ENCODE results near the gene BYSL. TPM values are rescaled to one million over a fixed set of nuclear protein-coding genes. Genes with fewer than 3 reads are reported as not detected.

Gene BYSL
- total and polyA plus RNA-seq, 4 experiments from 2014 or later: 3.1 to 9.2 (median 6.1) TPM

GRCh38 chr6:41914869-41915530, 6.3 kb upstream of the BYSL start:
- intact Hi-C loops (cut with micrococcal nuclease): no loop called here
- no peak for DNase-seq
- Mint-ChIP-seq H3K36me3 (peaks cover 30 to 31% of the 10 kb centered on the region in 2 donors), H3K27me3 (no peaks in the 10 kb centered on the region), H3K4me1 (peaks cover 2 to 15% (median 8%) of the 10 kb centered on the region in 4 donors), H3K4me3 (no peak overlapping the region), H3K9me3 (no peaks in the 10 kb centered on the region), H3K27ac (no peak overlapping the region)
- no peaks in the 10 kb centered on the region for H3K9me3 ChIP-seq (ENCODE audit: control insufficient read depth in 1 of 2, low read length in 2 of 2)
- no peak overlapping the region for H3K4me3 ChIP-seq (ENCODE audit: low read length in 2 of 2)
- peaks cover 14% of the 10 kb centered on the region for H3K36me3 ChIP-seq (ENCODE audit: insufficient read depth, low read length)
- no peaks in the 10 kb centered on the region for H3K27me3 ChIP-seq (ENCODE audit: insufficient read depth, low read length)
- CTCF ChIA-PET (ENCODE audit: partially characterized antibody): interaction anchor here (1.3 to 2.1 kb wide), 3 partner anchors 10 to 302 kb away, joined by 3 to 5 read pairs (median 4); partner anchors contain the start of gene MRPS10
- peaks cover 11% of the 10 kb centered on the region for H3K4me1 ChIP-seq (ENCODE audit: insufficient read depth, low read length)
- POLR2A ChIA-PET (ENCODE audit: partially characterized antibody): interaction anchor here (0.7 to 1.0 kb wide), 2 partner anchors 130 to 953 kb away, joined by 3 read pairs; no protein-coding TSS in a partner anchor
- no peak overlapping the region for H3K27ac ChIP-seq (ENCODE audit: low read depth, low read length)

- H3K4me3 Mint-ChIP-seq: no peak overlapping the region
- ChIA-PET CTCF (ENCODE audit: partially characterized antibody) (interaction anchor here (1.2 kb wide), 1 partner anchor 20 kb away, joined by 3 read pairs; no protein-coding TSS in a partner anchor), POLR2A (ENCODE audit: partially characterized antibody) (no interaction called here)
- Histone ChIP-seq H3K4me1 (ENCODE audit: insufficient read depth, low read length) (peaks cover 26% of the 10 kb centered on the region), H3K4me3 (ENCODE audit: low read length in 2 of 2) (no peak overlapping the region), H3K9me3 (ENCODE audit: control insufficient read depth in 1 of 2, low read length in 2 of 2) (no peaks in the 10 kb centered on the region), H3K27ac (ENCODE audit: low read depth, low read length) (no peak overlapping the region), H3K27me3 (ENCODE audit: insufficient read depth, low read length) (no peaks in the 10 kb centered on the region), H3K36me3 (ENCODE audit: insufficient read depth, low read length) (peaks cover 13% of the 10 kb centered on the region)
- H3K27ac Mint-ChIP-seq: peak overlapping the region in 2 of 7 donors; percentile 27 to 76
- peaks cover 17 to 39% (median 26%) of the 10 kb centered on the region in 4 donors for H3K4me1 Mint-ChIP-seq
- intact Hi-C loops (cut with micrococcal nuclease): no loop called here
- peaks cover 0 to 13% (median 0%) of the 10 kb centered on the region in 8 donors for H3K9me3 Mint-ChIP-seq
- H3K36me3 Mint-ChIP-seq: peaks cover 25 to 36% of the 10 kb centered on the region in 2 donors
- no peak for DNase-seq
- H3K27me3 Mint-ChIP-seq: peaks cover 0 to 2% of the 10 kb centered on the region in 2 donors
These were observed 3.8 kb upstream of the BYSL start for GRCh38 chr6:41917528-41917927.

- Histone ChIP-seq H3K4me1 (ENCODE audit: insufficient read depth, low read length) (peaks cover 47% of the 10 kb centered on the region), H3K4me3 (ENCODE audit: low read length in 2 of 2) (peak overlapping the region; percentile 75 to 99), H3K9me3 (ENCODE audit: control insufficient read depth in 1 of 2, low read length in 2 of 2) (no peaks in the 10 kb centered on the region), H3K27ac (ENCODE audit: low read depth, low read length) (peak overlapping the region; percentile 91), H3K27me3 (ENCODE audit: insufficient read depth, low read length) (no peaks in the 10 kb centered on the region), H3K36me3 (ENCODE audit: insufficient read depth, low read length) (peaks cover 3% of the 10 kb centered on the region)
- Mint-ChIP-seq H3K9me3 (peaks cover 0 to 18% (median 0%) of the 10 kb centered on the region in 8 donors), H3K36me3 (peaks cover 5 to 29% of the 10 kb centered on the region in 2 donors), H3K4me1 (peaks cover 34 to 58% (median 47%) of the 10 kb centered on the region in 4 donors), H3K4me3 (peak overlapping the region; percentile 99 to 100 (median 100)), H3K27me3 (peaks cover 0 to 2% of the 10 kb centered on the region in 2 donors), H3K27ac (peak overlapping the region; percentile 98 to 100 (median 100))
- CTCF ChIA-PET (ENCODE audit: partially characterized antibody): interaction anchor here (0.8 to 6.7 kb wide), 26 partner anchors 9 to 293 kb away, joined by 3 to 133 read pairs (median 4); partner anchors contain the start of genes CCND3, PRICKLE4, TAF8 and TOMM6
- POLR2A ChIA-PET (ENCODE audit: partially characterized antibody): interaction anchor here (0.9 to 6.5 kb wide), 17 partner anchors 8 to 1008 kb away, joined by 3 to 95 read pairs (median 5); partner anchors contain the start of genes CCND3, CNPY3, TAF8 and TOMM6
- intact Hi-C loops (cut with micrococcal nuclease): loop anchor here (1.0 to 2.0 kb wide), 6 partner anchors 15 to 296 kb away; partner anchors contain the start of genes MRPS10, TOMM6 and USP49
- DNase-seq: no peak
These were observed 356 bp downstream of the BYSL start for GRCh38 chr6:41921712-41921998.

- peaks cover 4 to 29% of the 10 kb centered on the region in 2 donors for H3K36me3 Mint-ChIP-seq
- peak overlapping the region; percentile 99 to 100 (median 100) for H3K4me3 Mint-ChIP-seq
- intact Hi-C loops (cut with micrococcal nuclease): no loop called here
- H3K9me3 Mint-ChIP-seq: peaks cover 0 to 18% (median 0%) of the 10 kb centered on the region in 8 donors
- DNase-seq: no peak
- H3K27ac Mint-ChIP-seq: peak overlapping the region; percentile 98 to 100 (median 100)
- Histone ChIP-seq H3K4me1 (ENCODE audit: insufficient read depth, low read length) (peaks cover 47% of the 10 kb centered on the region), H3K36me3 (ENCODE audit: insufficient read depth, low read length) (peaks cover 5% of the 10 kb centered on the region), H3K27ac (ENCODE audit: low read depth, low read length) (peak overlapping the region; percentile 91), H3K4me3 (ENCODE audit: low read length in 2 of 2) (peak overlapping the region; percentile 75 to 99), H3K9me3 (ENCODE audit: control insufficient read depth in 1 of 2, low read length in 2 of 2) (no peaks in the 10 kb centered on the region), H3K27me3 (ENCODE audit: insufficient read depth, low read length) (no peaks in the 10 kb centered on the region)
- CTCF ChIA-PET (ENCODE audit: partially characterized antibody): interaction anchor here (1.3 to 6.7 kb wide), 7 partner anchors 9 to 292 kb away, joined by 3 to 133 read pairs (median 43); partner anchors contain the start of genes CCND3, TAF8 and TOMM6
- peaks cover 0 to 2% of the 10 kb centered on the region in 2 donors for H3K27me3 Mint-ChIP-seq
- H3K4me1 Mint-ChIP-seq: peaks cover 36 to 58% (median 47%) of the 10 kb centered on the region in 4 donors
- POLR2A ChIA-PET (ENCODE audit: partially characterized antibody): interaction anchor here (0.8 to 6.5 kb wide), 10 partner anchors 9 to 293 kb away, joined by 3 to 95 read pairs (median 6); partner anchors contain the start of genes CCND3, TAF8 and TOMM6
These were observed 855 bp downstream of the BYSL start for GRCh38 chr6:41922154-41922553.

- Mint-ChIP-seq H3K9me3 (peaks cover 0 to 4% (median 0%) of the 10 kb centered on the region in 8 donors), H3K27ac (peak overlapping the region in 3 of 7 donors; percentile 28 to 86 (median 64)), H3K27me3 (no peaks in the 10 kb centered on the region), H3K4me1 (peaks cover 28 to 44% (median 34%) of the 10 kb centered on the region in 4 donors), H3K4me3 (no peak overlapping the region), H3K36me3 (peaks cover 28 to 55% of the 10 kb centered on the region in 2 donors)
- H3K9me3 ChIP-seq (ENCODE audit: control insufficient read depth in 1 of 2, low read length in 2 of 2): no peaks in the 10 kb centered on the region
- POLR2A ChIA-PET (ENCODE audit: partially characterized antibody): interaction anchor here (0.8 to 5.1 kb wide), 3 partner anchors 9 to 140 kb away, joined by 3 to 36 read pairs (median 4); partner anchors contain the start of gene TOMM6
- H3K27ac ChIP-seq (ENCODE audit: low read depth, low read length): no peak overlapping the region
- peaks cover 39% of the 10 kb centered on the region for H3K36me3 ChIP-seq (ENCODE audit: insufficient read depth, low read length)
- H3K4me1 ChIP-seq (ENCODE audit: insufficient read depth, low read length): peaks cover 24% of the 10 kb centered on the region
- no peaks in the 10 kb centered on the region for H3K27me3 ChIP-seq (ENCODE audit: insufficient read depth, low read length)
- intact Hi-C loops (cut with micrococcal nuclease): no loop called here
- CTCF ChIA-PET (ENCODE audit: partially characterized antibody): interaction anchor here (1.3 to 1.9 kb wide), 3 partner anchors 9 to 11 kb away, joined by 3 to 8 read pairs (median 4); no protein-coding TSS in a partner anchor
- no peak overlapping the region for H3K4me3 ChIP-seq (ENCODE audit: low read length in 2 of 2)
- no peak for DNase-seq
These were observed 6.0 kb downstream of the BYSL start for GRCh38 chr6:41927253-41927652.

GRCh38 chr6:41929924-41930323, 8.6 kb downstream of the BYSL start:
- Histone ChIP-seq H3K4me1 (ENCODE audit: insufficient read depth, low read length) (peaks cover 16% of the 10 kb centered on the region), H3K27me3 (ENCODE audit: insufficient read depth, low read length) (no peaks in the 10 kb centered on the region), H3K27ac (ENCODE audit: low read depth, low read length) (no peak overlapping the region), H3K9me3 (ENCODE audit: control insufficient read depth in 1 of 2, low read length in 2 of 2) (no peaks in the 10 kb centered on the region), H3K4me3 (ENCODE audit: low read length in 2 of 2) (no peak overlapping the region), H3K36me3 (ENCODE audit: insufficient read depth, low read length) (peaks cover 59% of the 10 kb centered on the region)
- H3K4me1 Mint-ChIP-seq: peaks cover 21 to 32% (median 25%) of the 10 kb centered on the region in 4 donors
- CTCF ChIA-PET (ENCODE audit: partially characterized antibody): interaction anchor here (1.4 to 3.1 kb wide), 4 partner anchors 8 to 143 kb away, joined by 3 to 17 read pairs (median 7); partner anchors contain the start of genes BYSL, MED20 and TOMM6
- POLR2A ChIA-PET (ENCODE audit: partially characterized antibody): interaction anchor here (0.8 to 5.1 kb wide), 6 partner anchors 9 to 120 kb away, joined by 4 to 36 read pairs (median 8); partner anchors contain the start of genes BYSL, CCND3, MED20 and TAF8
- intact Hi-C loops (cut with micrococcal nuclease): no loop called here
- H3K9me3 Mint-ChIP-seq: peaks cover 0 to 3% (median 0%) of the 10 kb centered on the region in 8 donors
- peaks cover 40 to 62% of the 10 kb centered on the region in 2 donors for H3K36me3 Mint-ChIP-seq
- DNase-seq: no peak
- H3K4me3 Mint-ChIP-seq: no peak overlapping the region
- peak overlapping the region in 3 of 7 donors; percentile 11 to 63 (median 35) for H3K27ac Mint-ChIP-seq
- H3K27me3 Mint-ChIP-seq: no peaks in the 10 kb centered on the region

Data from CD4-positive, alpha-beta memory T cell (primary cell).